Fibroblast of villous mesenchyme (primary cell): ENCODE data around the gene KRTAP19-5. TPM values are rescaled to one million over a fixed set of nuclear protein-coding genes. Genes with fewer than 3 reads are reported as not detected.

Experiments
- DNase-seq: peaks from one replicate; pipeline ENCODE4 v3.0.0-alpha.2; 2010; ENCODE audit warnings: low read depth
- H3K4me3 ChIP-seq: 2 replicates; pipeline ENCODE4 v1.5.1; 2011; ENCODE audit warnings: low read depth, mild to moderate bottlenecking, low read length
- small RNA-seq: library from RNA; depleted of rRNA; stranded (forward); fragments of <200 nt; gene quantifications from one replicate; pipeline ENCODE3, GENCODE V24; 2012
- total RNA-seq: library from RNA; depleted of rRNA; stranded (reverse); fragments of >200 nt; gene quantifications from 2 replicates; pipeline ENCODE4 v1.2.3, GENCODE V29; 2012
- TF ChIP-seq, protein P1 (sequence below): IDR thresholded peaks from 2 replicates; pipeline ENCODE4 v1.5.1; 2012; ENCODE audit warnings: low read depth, mild to moderate bottlenecking, low read length; ENCODE audit not compliant: insufficient read depth

Gene KRTAP19-5
- total RNA-seq, 1 donor = not detected

DNA sequence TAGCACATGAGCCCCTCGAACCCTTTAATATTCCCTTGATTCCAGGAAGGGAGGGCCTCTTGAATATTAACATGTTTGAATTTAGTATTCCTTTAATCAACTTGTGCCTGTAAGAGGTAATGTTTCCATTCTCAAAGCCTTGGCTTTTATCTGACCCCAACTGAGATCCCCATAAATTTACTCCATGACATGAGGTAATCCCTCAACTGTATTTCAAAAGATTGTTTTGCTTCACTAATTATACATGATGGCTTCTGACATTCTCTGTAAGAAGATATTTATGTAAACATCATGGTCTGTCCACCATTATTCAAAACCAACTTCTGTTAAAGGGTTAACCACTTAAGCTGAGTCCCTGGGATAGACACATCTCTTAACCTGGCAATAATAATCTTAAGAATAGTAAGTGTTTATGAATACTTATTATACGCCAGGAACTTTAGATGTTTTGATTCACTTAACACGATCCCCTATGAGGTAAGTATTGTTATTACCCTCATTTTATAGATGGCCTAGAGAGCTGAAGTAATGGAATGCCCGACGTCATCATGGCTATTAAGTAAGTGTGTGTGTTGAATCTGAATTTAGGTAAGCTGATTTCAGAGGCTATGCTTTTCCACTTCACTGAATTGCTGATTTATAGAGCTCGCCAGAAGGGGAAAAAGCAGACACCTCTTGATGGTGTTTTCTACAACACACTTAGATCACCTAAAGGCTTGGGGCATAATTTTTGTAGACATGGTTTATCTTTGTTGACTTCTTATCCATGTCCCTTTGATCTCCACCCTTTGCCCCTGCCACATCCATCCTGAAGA lies 32.8 kb downstream of the KRTAP19-5 start:
- TF ChIP-seq, protein P1, sequence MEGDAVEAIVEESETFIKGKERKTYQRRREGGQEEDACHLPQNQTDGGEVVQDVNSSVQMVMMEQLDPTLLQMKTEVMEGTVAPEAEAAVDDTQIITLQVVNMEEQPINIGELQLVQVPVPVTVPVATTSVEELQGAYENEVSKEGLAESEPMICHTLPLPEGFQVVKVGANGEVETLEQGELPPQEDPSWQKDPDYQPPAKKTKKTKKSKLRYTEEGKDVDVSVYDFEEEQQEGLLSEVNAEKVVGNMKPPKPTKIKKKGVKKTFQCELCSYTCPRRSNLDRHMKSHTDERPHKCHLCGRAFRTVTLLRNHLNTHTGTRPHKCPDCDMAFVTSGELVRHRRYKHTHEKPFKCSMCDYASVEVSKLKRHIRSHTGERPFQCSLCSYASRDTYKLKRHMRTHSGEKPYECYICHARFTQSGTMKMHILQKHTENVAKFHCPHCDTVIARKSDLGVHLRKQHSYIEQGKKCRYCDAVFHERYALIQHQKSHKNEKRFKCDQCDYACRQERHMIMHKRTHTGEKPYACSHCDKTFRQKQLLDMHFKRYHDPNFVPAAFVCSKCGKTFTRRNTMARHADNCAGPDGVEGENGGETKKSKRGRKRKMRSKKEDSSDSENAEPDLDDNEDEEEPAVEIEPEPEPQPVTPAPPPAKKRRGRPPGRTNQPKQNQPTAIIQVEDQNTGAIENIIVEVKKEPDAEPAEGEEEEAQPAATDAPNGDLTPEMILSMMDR = no peak
- DNase-seq = no peak
- no peak overlapping the region for H3K4me3 ChIP-seq

DNA sequence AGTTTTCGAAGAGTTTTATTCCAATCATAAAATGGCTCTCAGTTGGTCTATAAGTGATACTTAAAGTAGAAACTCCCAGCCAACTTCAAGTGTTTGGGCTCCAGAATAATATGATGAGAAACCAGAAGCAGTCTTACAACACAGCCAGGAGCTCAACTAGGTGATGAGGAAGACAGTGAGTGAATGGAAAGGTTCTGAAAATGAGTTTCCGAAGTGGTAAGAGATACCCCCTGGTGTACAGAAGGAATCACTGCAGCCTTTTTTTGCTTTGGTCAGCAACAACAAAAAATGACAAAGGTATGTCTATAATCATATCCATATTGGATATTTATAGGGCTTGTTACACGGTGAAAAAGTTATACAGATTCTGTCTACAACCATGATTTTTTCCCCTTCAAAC lies 38.2 kb downstream of the KRTAP19-5 start:
- no peak overlapping the region for H3K4me3 ChIP-seq
- DNase-seq = no peak
- TF ChIP-seq, protein P1 = no peak

Small RNAs within 50 kb of the gene (small RNA-seq; reads per million reads assigned to genes)
- gene AP000567.1 = not detected
- not detected for gene KRTAP19-10P
- gene KRTAP19-11P = not detected
- gene KRTAP19-9P = not detected

Other genes starting within 250 kb of the KRTAP19-5 start
- not detected in 2 replicates for gene KRTAP24-1, start 219.2 kb downstream of the KRTAP19-5 start, total RNA-seq
- not detected in 2 replicates for gene KRTAP25-1, start 212.6 kb downstream of the KRTAP19-5 start, total RNA-seq
- gene KRTAP26-1, start 181.8 kb downstream of the KRTAP19-5 start, total RNA-seq = not detected in 2 replicates
- gene KRTAP27-1, start 164.4 kb downstream of the KRTAP19-5 start, total RNA-seq = not detected in 2 replicates
- gene KRTAP23-1, start 153.5 kb downstream of the KRTAP19-5 start, total RNA-seq = not detected in 2 replicates
- gene KRTAP13-2, start 129.9 kb downstream of the KRTAP19-5 start, total RNA-seq = not detected in 2 replicates
- not detected in 2 replicates for gene KRTAP13-1, start 106.1 kb downstream of the KRTAP19-5 start, total RNA-seq
- gene KRTAP13-3, start 76.2 kb downstream of the KRTAP19-5 start, total RNA-seq = not detected in 2 replicates
- gene KRTAP13-4, start 71.9 kb downstream of the KRTAP19-5 start, total RNA-seq = not detected in 2 replicates
- not detected in 2 replicates for gene KRTAP15-1, start 61.9 kb downstream of the KRTAP19-5 start, total RNA-seq
- gene KRTAP19-1, start 21.8 kb downstream of the KRTAP19-5 start, total RNA-seq = not detected in 2 replicates
- not detected in 2 replicates for gene KRTAP19-2, start 14.7 kb downstream of the KRTAP19-5 start, total RNA-seq
- gene KRTAP19-3, start 10.1 kb downstream of the KRTAP19-5 start, total RNA-seq = not detected in 2 replicates
- gene KRTAP19-4, start 5.0 kb downstream of the KRTAP19-5 start, total RNA-seq = not detected in 2 replicates
- gene KRTAP19-6, start 39.7 kb upstream of the KRTAP19-5 start, total RNA-seq = not detected in 2 replicates
- gene KRTAP19-7, start 59.2 kb upstream of the KRTAP19-5 start, total RNA-seq = not detected in 2 replicates
- not detected in 2 replicates for gene KRTAP22-2, start 88.3 kb upstream of the KRTAP19-5 start, total RNA-seq
- gene KRTAP6-3, start 90.3 kb upstream of the KRTAP19-5 start, total RNA-seq = not detected in 2 replicates
- not detected in 2 replicates for gene KRTAP6-2, start 96.8 kb upstream of the KRTAP19-5 start, total RNA-seq
- gene KRTAP22-1, start 98.9 kb upstream of the KRTAP19-5 start, total RNA-seq = not detected in 2 replicates
- not detected in 2 replicates for gene KRTAP6-1, start 111.8 kb upstream of the KRTAP19-5 start, total RNA-seq
- not detected in 2 replicates for gene KRTAP20-1, start 114.3 kb upstream of the KRTAP19-5 start, total RNA-seq
- gene KRTAP20-4, start 118.5 kb upstream of the KRTAP19-5 start, total RNA-seq = not detected in 2 replicates
- gene KRTAP20-2, start 133.1 kb upstream of the KRTAP19-5 start, total RNA-seq = not detected in 2 replicates
- gene KRTAP20-3, start 140.7 kb upstream of the KRTAP19-5 start, total RNA-seq = not detected in 2 replicates
- not detected in 2 replicates for gene KRTAP21-3, start 216.6 kb upstream of the KRTAP19-5 start, total RNA-seq
- not detected in 2 replicates for gene KRTAP21-2, start 245.1 kb upstream of the KRTAP19-5 start, total RNA-seq